Fibroblast of lung (primary cell): ENCODE results near the gene SVIP. TPM values are rescaled to one million over a fixed set of nuclear protein-coding genes. Genes with fewer than 3 reads are reported as not detected.

Experiments
- DNase-seq, 2 donors: peaks; one replicate each; pipeline versions ENCODE4 v3.0.0 to v3.0.0-alpha.2; 2010; ENCODE audit warnings: low read depth in 2 of 2
- H2AFZ ChIP-seq: 2 replicates; pipeline ENCODE4 v1.5.1; 2012; ENCODE audit warnings: low read length, control low read depth, inconsistent platforms
- H3K27ac ChIP-seq: 2 replicates; pipeline ENCODE4 v1.5.1; 2011; ENCODE audit warnings: low read length, control low read depth; ENCODE audit not compliant: insufficient read depth
- H3K27me3 ChIP-seq: 2 replicates; pipeline ENCODE4 v1.5.1; 2011; ENCODE audit warnings: mild to moderate bottlenecking, low read length; ENCODE audit not compliant: control insufficient read depth, insufficient read depth
- H3K36me3 ChIP-seq: 2 replicates; pipeline ENCODE4 v1.5.1; 2011; ENCODE audit warnings: low read length; ENCODE audit not compliant: control insufficient read depth, insufficient read depth
- H3K4me1 ChIP-seq: 2 replicates; pipeline ENCODE4 v1.5.1; 2011; ENCODE audit warnings: low read length; ENCODE audit not compliant: control insufficient read depth, insufficient read depth; ENCODE audit errors: extremely low read depth
- H3K4me2 ChIP-seq: 2 replicates; pipeline ENCODE4 v1.5.1; 2011; ENCODE audit warnings: low read length, control low read depth; ENCODE audit not compliant: insufficient read depth; ENCODE audit errors: extremely low read depth
- H3K4me3 ChIP-seq, 4 experiments: fragments of 200-600 bp in 1 of 4; sonication (generic) in 1 of 4; replicated peaks in 1 of 4; 2 replicates each; pipeline ENCODE4 v1.5.1; 2011 to 2016; ENCODE audit warnings: low read length in 4 of 4, low read depth in 3 of 4, mild to moderate bottlenecking in 3 of 4, control low read depth in 2 of 4, inconsistent platforms in 1 of 4, mixed read lengths in 1 of 4; ENCODE audit not compliant: insufficient read depth in 1 of 4; ENCODE audit errors: control extremely low read depth in 1 of 4
- H3K79me2 ChIP-seq: 2 replicates; pipeline ENCODE4 v1.5.1; 2012; ENCODE audit warnings: mild to moderate bottlenecking, low read length, inconsistent platforms; ENCODE audit not compliant: control insufficient read depth, insufficient read depth
- H3K9ac ChIP-seq: 2 replicates; pipeline ENCODE4 v1.5.1; 2011; ENCODE audit warnings: mild to moderate bottlenecking, low read length, control low read depth; ENCODE audit not compliant: insufficient read depth
- H3K9me3 ChIP-seq: 2 replicates; pipeline ENCODE4 v1.5.1; 2012; ENCODE audit warnings: low read depth, low read length; ENCODE audit not compliant: control insufficient read depth, insufficient read depth
- H4K20me1 ChIP-seq: 2 replicates; pipeline ENCODE4 v1.5.1; 2011; ENCODE audit warnings: low read length; ENCODE audit not compliant: control insufficient read depth, insufficient read depth; ENCODE audit errors: extremely low read depth
- CTCF ChIP-seq, 2 donors: IDR thresholded peaks in 1 of 2; conservative IDR thresholded peaks in 1 of 2; 1 replicate in 1 of 2; 2 replicates in 1 of 2; pipeline ENCODE4 v1.5.1; 2011 to 2012; ENCODE audit warnings: low read length in 2 of 2, control low read depth in 1 of 2, inconsistent platforms in 1 of 2, low read depth in 1 of 2, mild to moderate bottlenecking in 1 of 2
- EZH2 ChIP-seq: IDR thresholded peaks from 2 replicates; pipeline ENCODE4 v1.5.1; 2012; ENCODE audit warnings: low read length, control low read depth, mild to moderate bottlenecking; ENCODE audit errors: missing control alignments
- polyA plus RNA-seq, 2 donors: library from polyadenylated mRNA; depleted of rRNA in 1 of 2; stranded (reverse) in 1 of 2; unstranded in 1 of 2; fragments of >200 nt; gene quantifications; 2 replicates each; pipeline ENCODE4 v1.2.1, GENCODE V29; 2011 to 2012; ENCODE audit warnings: missing spikeins in 1 of 2
- total RNA-seq: library from RNA; depleted of rRNA; stranded (reverse); fragments of >200 nt; gene quantifications from 2 replicates; pipeline ENCODE4 v1.2.1, GENCODE V29; 2014

The SVIP gene
- total and polyA plus RNA-seq, 2 donors (not counting 1 experiment from before 2014, with no cell fraction given), result 5.3 to 6.0 TPM

- DNase-seq, result no peak
- Histone ChIP-seq H3K4me3 (no peak overlapping the region), H3K9me3 (no peaks in the 10 kb centered on the region), H3K9ac (no peak overlapping the region), H3K4me1 (no peaks in the 10 kb centered on the region), H4K20me1 (no peaks in the 10 kb centered on the region), H3K4me2 (no peak overlapping the region), H3K79me2 (no peaks in the 10 kb centered on the region), H3K27me3 (no peaks in the 10 kb centered on the region), H3K36me3 (no peaks in the 10 kb centered on the region), H2AFZ (no peak overlapping the region), H3K27ac (no peak overlapping the region)
- TF ChIP-seq CTCF (conservative IDR thresholded peaks at IDR 0.05 in 1 of 2, IDR thresholded peaks at IDR 0.05 in 1 of 2; ENCODE audit: low read depth in 1 of 2, low read length in 2 of 2) (no peak), EZH2 (no peak)
Observed at GRCh38 chr11:22807855-22808570, 21.6 kb downstream of the SVIP start.

- TF ChIP-seq EZH2 (no peak), CTCF (conservative IDR thresholded peaks at IDR 0.05 in 1 of 2, IDR thresholded peaks at IDR 0.05 in 1 of 2; ENCODE audit: low read depth in 1 of 2, low read length in 2 of 2) (no peak)
- Histone ChIP-seq H4K20me1 (no peaks in the 10 kb centered on the region), H3K9me3 (no peaks in the 10 kb centered on the region), H3K4me2 (no peak overlapping the region), H3K4me3 (no peak overlapping the region), H3K4me1 (no peaks in the 10 kb centered on the region), H3K36me3 (no peaks in the 10 kb centered on the region), H3K27ac (no peak overlapping the region), H2AFZ (no peak overlapping the region), H3K27me3 (no peaks in the 10 kb centered on the region), H3K9ac (no peak overlapping the region), H3K79me2 (no peaks in the 10 kb centered on the region)
- DNase-seq, result no peak
Observed at GRCh38 chr11:22807391-22807790, 22.2 kb downstream of the SVIP start.

GRCh38 chr11:22802861-22803260, 26.7 kb downstream of the SVIP start:
- H3K9ac ChIP-seq, result no peak overlapping the region
- H4K20me1 ChIP-seq, result no peaks in the 10 kb centered on the region
- H3K27me3 ChIP-seq, result no peaks in the 10 kb centered on the region
- no peak overlapping the region for H2AFZ ChIP-seq
- no peaks in the 10 kb centered on the region for H3K36me3 ChIP-seq
- no peaks in the 10 kb centered on the region for H3K9me3 ChIP-seq
- no peak overlapping the region for H3K4me2 ChIP-seq
- H3K79me2 ChIP-seq, result no peaks in the 10 kb centered on the region
- no peaks in the 10 kb centered on the region for H3K4me1 ChIP-seq
- no peak overlapping the region for H3K27ac ChIP-seq
- TF ChIP-seq CTCF (conservative IDR thresholded peaks at IDR 0.05 in 1 of 2, IDR thresholded peaks at IDR 0.05 in 1 of 2; ENCODE audit: low read depth in 1 of 2, low read length in 2 of 2) (no peak), EZH2 (no peak)
- H3K4me3 ChIP-seq, result no peak overlapping the region
- DNase-seq, result no peak
